Liver (tissue), 3 donors: ENCODE results near the gene CCDC91.

Source experiments
- ATF3 ChIP-seq: IDR thresholded peaks from 2 replicates; pipeline ENCODE4 v1.6.1; 2016; ENCODE audit warnings: antibody characterized with exemption
- CTCF ChIP-seq: fragments of 150-350 bp; IDR thresholded peaks from 2 replicates; pipeline ENCODE4 v1.5.1; 2017; ENCODE audit warnings: improper control_type of control experiment, low read depth, low read length; ENCODE audit not compliant: missing input control
- EGR1 ChIP-seq, 2 donors: IDR thresholded peaks; 2 replicates each; pipeline ENCODE4 v1.6.1; 2016 to 2018; ENCODE audit warnings: antibody characterized with exemption in 2 of 2, low read depth in 2 of 2
- GABPA ChIP-seq, 2 donors: IDR thresholded peaks in 1 of 2; conservative IDR thresholded peaks in 1 of 2; 2 replicates each; pipeline ENCODE4 v1.6.1; 2016; ENCODE audit warnings: antibody characterized with exemption in 2 of 2, mild to moderate bottlenecking in 1 of 2, moderate library complexity in 1 of 2
- HNF4G ChIP-seq: IDR thresholded peaks from 2 replicates; pipeline ENCODE4 v1.6.1; 2016; ENCODE audit warnings: antibody characterized with exemption
- JUND ChIP-seq, 2 donors: IDR thresholded peaks; 2 replicates each; pipeline ENCODE4 v1.6.1; 2016; ENCODE audit warnings: antibody characterized with exemption in 2 of 2
- RAD21 ChIP-seq, 2 donors: IDR thresholded peaks; 2 replicates each; pipeline ENCODE4 v1.6.1; 2016; ENCODE audit warnings: antibody characterized with exemption in 2 of 2, mild to moderate bottlenecking in 2 of 2
- REST ChIP-seq: IDR thresholded peaks from 2 replicates; pipeline ENCODE4 v1.6.1; 2016; ENCODE audit warnings: antibody characterized with exemption, mild to moderate bottlenecking
- ZBTB33 ChIP-seq: IDR thresholded peaks from 2 replicates; pipeline ENCODE4 v1.6.1; 2016; ENCODE audit warnings: antibody characterized with exemption
- donor health status: healthy.
- donor health status: healthy.

GRCh38 chr12:28316049-28316448 is 125.8 kb downstream of the CCDC91 start:
- no peak for TF ChIP-seq RAD21 (IDR thresholded peaks at IDR 0.05)
- no peak for TF ChIP-seq GABPA (IDR thresholded peaks at IDR 0.05 in 1 of 2, conservative IDR thresholded peaks at IDR 0.05 in 1 of 2)
- no peak for TF ChIP-seq CTCF
- TF ChIP-seq REST = no peak
- TF ChIP-seq EGR1 (IDR thresholded peaks at IDR 0.05; ENCODE audit: low read depth in 2 of 2) = no peak
- no peak for TF ChIP-seq JUND (IDR thresholded peaks at IDR 0.05)
- no peak for TF ChIP-seq HNF4G
- TF ChIP-seq ATF3 = no peak
- TF ChIP-seq ZBTB33 = no peak
